CD4-positive, alpha-beta T cell treated with Interleukin-15 for 1 hour (primary cell): Measurements from ENCODE around the gene PLCB1.
"Not testable (repeated sequence)": the region's sequence is repeated elsewhere in the genome, so short reads cannot be mapped to it uniquely, and the experiment has no call there.

Source experiments
- DNase-seq: peaks from one replicate; pipeline ENCODE4 v3.0.0-alpha.2; 2020

Gene PLCB1

GRCh38 chr20:8571611-8572010 lies 439.5 kb downstream of the PLCB1 start:
- DNase-seq = no peak

GRCh38 chr20:8573686-8574085 lies 441.6 kb downstream of the PLCB1 start:
- no peak for DNase-seq

- no peak for DNase-seq
These were observed 443.0 kb downstream of the PLCB1 start for GRCh38 chr20:8575114-8575513.

GRCh38 chr20:8578161-8578865 lies 446.2 kb downstream of the PLCB1 start:
- DNase-seq = no peak

- no peak for DNase-seq
These were observed 447.0 kb downstream of the PLCB1 start for GRCh38 chr20:8579035-8579434.

DNA sequence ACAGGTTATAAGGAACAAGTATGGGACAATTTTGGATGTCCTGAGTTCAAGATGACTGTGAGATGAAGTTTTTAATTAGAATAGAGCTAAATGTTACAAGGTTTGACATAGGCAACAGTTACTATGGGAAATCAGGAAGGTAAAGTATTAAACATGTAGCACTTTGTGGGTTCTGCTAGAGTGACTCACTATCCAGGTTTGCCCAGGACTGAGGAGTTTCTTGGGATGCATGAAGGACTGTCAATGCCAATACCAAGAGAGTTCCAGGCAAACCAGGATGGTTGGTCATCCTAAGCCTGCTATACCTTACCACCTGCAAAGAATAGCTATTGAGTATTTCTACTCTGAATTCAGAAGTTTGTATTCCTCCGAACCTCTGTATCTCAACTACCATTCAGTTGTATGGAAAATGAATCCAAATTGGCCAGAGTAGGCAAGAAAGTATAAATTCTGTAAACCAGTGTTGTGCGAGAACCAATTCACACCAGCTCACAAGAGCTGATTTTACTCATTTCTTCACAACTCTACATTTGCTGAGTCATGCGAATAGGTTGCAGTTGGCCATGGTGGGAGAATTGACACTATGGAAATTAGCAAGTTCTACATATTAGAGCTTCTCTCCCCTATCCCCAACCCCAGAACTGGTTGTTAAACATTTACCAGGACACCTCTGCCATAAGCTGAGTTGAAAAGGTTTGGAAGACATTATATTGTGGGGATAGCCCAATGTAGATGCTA lies 449.5 kb downstream of the PLCB1 start:
- no peak for DNase-seq

GRCh38 chr20:8583012-8583565 lies 451.0 kb downstream of the PLCB1 start:
- DNase-seq = no peak

- no peak for DNase-seq
These were observed 451.5 kb downstream of the PLCB1 start for GRCh38 chr20:8583566-8584043.

DNA sequence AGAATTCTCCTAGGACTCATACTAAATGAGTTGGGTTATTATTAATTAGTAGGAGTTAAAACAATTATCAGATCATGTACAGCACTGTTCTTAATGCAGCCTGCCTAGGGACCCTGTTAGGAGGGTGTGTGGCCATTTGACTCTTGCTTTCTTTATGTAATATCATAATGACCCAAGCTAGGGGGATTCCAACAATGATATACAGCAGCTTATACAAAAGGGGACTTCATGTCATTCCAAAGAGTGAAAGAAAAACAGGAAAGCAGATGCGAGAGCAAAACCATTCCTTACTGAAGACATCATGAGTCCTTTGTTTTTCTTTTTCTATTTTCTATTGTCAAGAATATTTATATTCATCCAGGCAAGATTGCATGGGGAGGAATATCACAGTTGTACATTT lies 455.2 kb downstream of the PLCB1 start:
- DNase-seq = no peak

- no peak for DNase-seq
These were observed 455.7 kb downstream of the PLCB1 start for GRCh38 chr20:8587810-8588209.

GRCh38 chr20:8589956-8590355 lies 457.9 kb downstream of the PLCB1 start:
- no peak for DNase-seq

DNA sequence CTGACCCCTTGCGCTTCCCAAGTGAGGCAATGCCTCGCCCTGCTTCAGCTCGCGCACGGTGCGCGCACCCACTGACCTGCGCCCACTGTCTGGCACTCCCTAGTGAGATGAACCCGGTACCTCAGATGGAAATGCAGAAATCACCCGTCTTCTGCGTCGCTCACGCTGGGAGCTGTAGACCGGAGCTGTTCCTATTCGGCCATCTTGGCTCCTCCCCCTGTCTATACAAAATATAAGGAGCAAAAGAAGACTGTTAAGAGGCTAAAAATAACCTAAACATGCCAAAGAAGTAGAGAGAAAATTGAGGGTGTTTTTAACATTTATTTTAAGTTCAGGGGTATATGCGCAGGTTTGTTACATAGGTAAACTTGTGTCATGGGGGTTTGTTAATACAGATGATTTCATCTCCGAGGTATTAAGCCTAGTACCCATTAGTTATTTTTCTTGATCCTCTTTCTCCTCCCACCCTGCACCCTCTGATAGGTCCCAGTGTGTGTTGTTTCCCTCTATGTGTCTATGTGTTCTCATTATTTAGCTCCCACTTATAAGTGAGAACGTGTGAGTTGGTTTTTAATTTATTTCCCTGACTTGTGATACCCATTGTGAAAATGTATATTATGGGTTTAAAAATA lies 469.0 kb downstream of the PLCB1 start:
- DNase-seq = not testable (repeated sequence)

- no peak for DNase-seq
These were observed 469.5 kb downstream of the PLCB1 start for GRCh38 chr20:8601542-8601912.

- no peak for DNase-seq
These were observed 470.5 kb downstream of the PLCB1 start for GRCh38 chr20:8602389-8603116.

- no peak for DNase-seq
These were observed 476.4 kb downstream of the PLCB1 start for GRCh38 chr20:8608470-8608869.

DNA sequence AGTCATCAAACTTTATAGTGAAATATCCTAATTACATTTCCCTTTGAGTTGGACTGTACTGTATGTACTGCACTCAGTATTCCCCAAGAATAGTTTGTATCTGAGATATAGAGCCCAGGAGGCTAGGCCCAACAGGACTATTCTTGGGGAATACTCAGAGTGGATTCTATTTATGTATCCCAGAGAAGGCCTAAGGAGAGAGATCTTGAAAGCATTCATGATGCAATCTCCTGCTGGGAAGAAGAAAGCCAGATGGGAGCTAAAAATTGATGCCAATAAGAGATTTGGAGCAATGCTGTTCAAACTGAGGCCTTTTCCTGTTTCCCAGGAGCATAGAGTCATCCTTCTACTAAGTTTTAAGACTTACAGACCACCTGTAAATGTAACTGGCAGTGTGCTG lies 484.7 kb downstream of the PLCB1 start:
- no peak for DNase-seq

- no peak for DNase-seq
These were observed 488.9 kb downstream of the PLCB1 start for GRCh38 chr20:8621001-8621400.

DNA sequence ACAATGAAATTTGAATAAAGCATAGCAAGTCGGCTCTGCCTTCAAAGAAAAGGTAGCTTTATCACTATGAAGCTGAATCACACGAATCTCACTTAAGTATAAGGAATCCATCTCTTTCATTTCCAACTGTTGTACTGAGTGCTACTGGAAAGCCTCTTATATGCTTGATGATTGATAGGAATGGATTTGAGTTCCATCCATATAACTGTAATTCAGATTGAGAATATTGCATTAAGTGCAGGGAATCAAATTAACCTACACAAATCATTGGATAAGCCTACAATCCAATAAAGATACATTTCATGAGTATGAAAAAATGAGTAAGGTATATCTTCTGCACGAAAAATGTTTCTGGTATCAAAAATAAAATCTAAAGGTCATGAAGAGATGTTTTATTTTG lies 492.0 kb downstream of the PLCB1 start:
- DNase-seq = no peak

GRCh38 chr20:8624616-8625015 lies 492.6 kb downstream of the PLCB1 start:
- DNase-seq = no peak

DNA sequence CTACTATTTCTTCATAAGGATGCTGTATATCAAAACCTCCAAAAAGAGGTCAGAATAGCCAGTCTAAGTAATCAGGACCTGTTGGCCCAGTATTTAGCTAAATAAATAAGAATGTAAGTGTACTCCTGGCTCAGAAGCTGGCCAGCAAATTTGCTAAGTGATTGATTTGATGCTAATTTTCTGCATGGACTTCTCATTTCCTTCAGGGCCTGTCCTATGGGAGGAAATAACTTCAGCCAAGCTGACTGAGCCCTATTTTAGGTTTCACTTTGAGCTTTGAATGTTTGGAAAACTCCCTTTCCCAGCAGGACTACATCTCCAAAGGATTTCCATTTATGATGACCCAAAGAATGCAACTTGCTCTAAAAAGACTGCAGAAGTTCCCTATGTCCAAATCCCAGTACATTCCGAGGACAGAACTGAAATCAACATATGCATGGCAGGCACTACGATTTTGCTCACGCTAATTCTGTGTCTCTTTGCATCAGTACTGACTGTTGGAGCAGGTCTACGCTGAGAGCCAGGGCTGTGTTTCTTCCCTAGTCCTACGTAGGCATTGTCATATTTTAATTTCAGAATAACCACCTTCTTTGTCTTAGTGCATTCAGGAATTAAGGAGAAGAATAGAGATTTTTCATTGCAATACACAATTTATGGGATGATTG lies 495.4 kb downstream of the PLCB1 start:
- no peak for DNase-seq

GRCh38 chr20:8631271-8631670 lies 499.2 kb downstream of the PLCB1 start:
- no peak for DNase-seq

DNA sequence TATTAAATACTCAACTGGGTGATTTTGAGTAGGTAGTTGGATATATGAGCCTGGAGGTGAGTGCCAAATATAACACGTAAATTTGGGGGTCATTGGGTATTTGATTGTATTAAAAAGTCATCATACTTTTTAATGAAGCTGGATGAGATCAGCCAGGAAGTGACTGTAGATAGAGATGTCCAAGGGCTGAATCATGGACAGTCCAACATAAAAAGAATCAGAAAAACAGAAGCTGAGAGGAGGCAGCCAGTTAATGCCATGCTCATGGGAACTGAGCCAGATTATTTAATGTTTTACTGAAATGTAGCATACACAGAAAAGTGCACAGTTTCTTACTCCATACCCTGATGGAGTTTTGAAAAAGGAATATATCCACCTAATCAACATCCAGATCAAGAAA lies 501.3 kb downstream of the PLCB1 start:
- no peak for DNase-seq
